GM19025 (cell line): Measurements from ENCODE around the gene RAX2.

Source experiments
- ATAC-seq: cut with Tn5 transposase; IDR thresholded peaks from one replicate; pipeline ENCODE4 v1.9.1; 2021; ENCODE audit warnings: mild to moderate bottlenecking, low read depth, moderate library complexity; ENCODE audit not compliant: unreplicated experiment

Gene RAX2

GRCh38 chr19:3734310-3734600, 37.8 kb downstream of the RAX2 start:
- no peak for ATAC-seq

- ATAC-seq = no peak
Observed at GRCh38 chr19:3733549-3734309, 38.3 kb downstream of the RAX2 start.

GRCh38 chr19:3732108-3732507, 39.9 kb downstream of the RAX2 start:
- ATAC-seq = no peak

GRCh38 chr19:3730457-3730958, 41.5 kb downstream of the RAX2 start:
- ATAC-seq = no peak

GRCh38 chr19:3725640-3726310, 46.3 kb downstream of the RAX2 start:
- ATAC-seq = no peak

- no peak for ATAC-seq
Observed at GRCh38 chr19:3725121-3725520, 46.9 kb downstream of the RAX2 start.

GRCh38 chr19:3723883-3724282, 48.1 kb downstream of the RAX2 start:
- no peak for ATAC-seq

- ATAC-seq = no peak
Observed at GRCh38 chr19:3723110-3723488, 48.9 kb downstream of the RAX2 start.

GRCh38 chr19:3722443-3723109, 49.5 kb downstream of the RAX2 start:
- no peak for ATAC-seq

GRCh38 chr19:3721887-3722442, 50.1 kb downstream of the RAX2 start:
- no peak for ATAC-seq

- ATAC-seq = no peak
Observed at GRCh38 chr19:3721131-3721886, 50.7 kb downstream of the RAX2 start.

- ATAC-seq = no peak
Observed at GRCh38 chr19:3720349-3720917, 51.6 kb downstream of the RAX2 start.

GRCh38 chr19:3719868-3720267, 52.2 kb downstream of the RAX2 start:
- ATAC-seq = no peak
